ENCODE results near the gene RRP8.

Gene RRP8

GRCh38 chr11:6615882-6616585 is 12.6 kb upstream of the RRP8 start:
- Histone ChIP-seq H3K4me3 (ENCODE audit: low read depth, low read length) (no peak overlapping the region), H3K4me1 (ENCODE audit: control insufficient read depth, insufficient read depth, low read length, unreplicated experiment) (peaks cover 40% of the 10 kb centered on the region), H3K36me3 (ENCODE audit: insufficient read depth, low read length) (peaks cover 20% of the 10 kb centered on the region; the same call in 1 of the 2 replicates), H2AFZ (ENCODE audit: low read length, unreplicated experiment) (no peak overlapping the region), H3K27me3 (ENCODE audit: insufficient read depth, low read length) (no peaks in the 10 kb centered on the region), H3K27ac (ENCODE audit: low read depth, low read length) (peak overlapping the region; percentile 28; the same call in 1 of the 2 replicates), H3K79me2 (ENCODE audit: control insufficient read depth, insufficient read depth, low read length, unreplicated experiment) (peaks cover 33% of the 10 kb centered on the region)

DNA sequence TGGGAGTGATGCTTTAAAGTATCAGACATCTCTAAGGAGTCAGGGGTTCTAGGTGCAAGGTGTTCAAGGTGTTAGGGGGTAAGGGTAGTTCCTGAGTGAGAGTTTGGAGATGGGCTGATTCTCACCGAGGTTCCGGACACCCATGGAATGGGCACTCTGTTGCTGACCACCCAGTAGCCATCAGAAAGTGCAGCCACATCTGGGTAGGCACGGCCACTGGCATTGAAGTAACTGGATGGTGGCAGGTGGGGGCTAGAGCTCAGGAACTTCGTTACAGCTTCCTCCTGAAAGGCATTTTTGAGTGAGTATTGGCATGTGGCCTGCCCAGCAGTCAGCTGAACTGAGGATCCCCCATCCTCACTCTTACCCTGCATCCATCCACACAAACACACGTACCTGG is 11.6 kb upstream of the RRP8 start:
- no peak overlapping the region for H2AFZ ChIP-seq (ENCODE audit: low read length, unreplicated experiment)
- H3K36me3 ChIP-seq (ENCODE audit: insufficient read depth, low read length): peaks cover 24% of the 10 kb centered on the region; the same call in 1 of the 2 replicates
- H3K4me3 ChIP-seq (ENCODE audit: low read depth, low read length): no peak overlapping the region
- no peaks in the 10 kb centered on the region for H3K27me3 ChIP-seq (ENCODE audit: insufficient read depth, low read length)
- no peak overlapping the region for H3K27ac ChIP-seq (ENCODE audit: low read depth, low read length)
- peaks cover 41% of the 10 kb centered on the region for H3K79me2 ChIP-seq (ENCODE audit: control insufficient read depth, insufficient read depth, low read length, unreplicated experiment)
- H3K4me1 ChIP-seq (ENCODE audit: control insufficient read depth, insufficient read depth, low read length, unreplicated experiment): peaks cover 46% of the 10 kb centered on the region

GRCh38 chr11:6614446-6614845 is 11.0 kb upstream of the RRP8 start:
- Histone ChIP-seq H3K36me3 (ENCODE audit: insufficient read depth, low read length) (peaks cover 30% of the 10 kb centered on the region; the same call in 1 of the 2 replicates), H3K27me3 (ENCODE audit: insufficient read depth, low read length) (no peaks in the 10 kb centered on the region)

DNA sequence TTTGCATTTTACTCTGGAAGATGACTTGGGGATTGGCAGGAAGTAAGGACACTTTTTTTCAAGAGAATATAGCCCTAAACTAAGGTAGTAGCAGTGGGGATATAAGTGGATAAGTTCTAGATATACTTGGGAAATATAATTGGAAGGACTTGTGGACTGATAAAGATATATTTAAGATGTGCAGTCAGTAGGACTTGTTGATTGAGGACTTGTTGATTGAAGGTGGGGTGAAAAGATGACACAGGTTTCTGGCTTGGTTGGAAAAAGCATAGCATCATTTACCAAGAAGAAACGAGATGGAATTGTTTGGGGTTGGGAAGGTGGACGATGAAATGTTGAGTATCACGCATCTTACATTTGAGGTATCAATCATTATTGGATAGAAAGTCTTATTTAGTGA is 10.1 kb upstream of the RRP8 start:
- peaks cover 46% of the 10 kb centered on the region for H3K79me2 ChIP-seq (ENCODE audit: control insufficient read depth, insufficient read depth, low read length, unreplicated experiment)
- no peak overlapping the region for H3K4me3 ChIP-seq (ENCODE audit: low read depth, low read length)
- peaks cover 52% of the 10 kb centered on the region for H3K4me1 ChIP-seq (ENCODE audit: control insufficient read depth, insufficient read depth, low read length, unreplicated experiment)

More at GRCh38 chr11:6614446-6614845, 11.0 kb upstream of the RRP8 start:
- H3K4me3 ChIP-seq (ENCODE audit: low read depth, low read length): no peak overlapping the region
- H2AFZ ChIP-seq (ENCODE audit: low read length, unreplicated experiment): no peak overlapping the region
- H3K79me2 ChIP-seq (ENCODE audit: control insufficient read depth, insufficient read depth, low read length, unreplicated experiment): peaks cover 44% of the 10 kb centered on the region
- peaks cover 43% of the 10 kb centered on the region for H3K4me1 ChIP-seq (ENCODE audit: control insufficient read depth, insufficient read depth, low read length, unreplicated experiment)
- no peak overlapping the region for H3K27ac ChIP-seq (ENCODE audit: low read depth, low read length)

DNA sequence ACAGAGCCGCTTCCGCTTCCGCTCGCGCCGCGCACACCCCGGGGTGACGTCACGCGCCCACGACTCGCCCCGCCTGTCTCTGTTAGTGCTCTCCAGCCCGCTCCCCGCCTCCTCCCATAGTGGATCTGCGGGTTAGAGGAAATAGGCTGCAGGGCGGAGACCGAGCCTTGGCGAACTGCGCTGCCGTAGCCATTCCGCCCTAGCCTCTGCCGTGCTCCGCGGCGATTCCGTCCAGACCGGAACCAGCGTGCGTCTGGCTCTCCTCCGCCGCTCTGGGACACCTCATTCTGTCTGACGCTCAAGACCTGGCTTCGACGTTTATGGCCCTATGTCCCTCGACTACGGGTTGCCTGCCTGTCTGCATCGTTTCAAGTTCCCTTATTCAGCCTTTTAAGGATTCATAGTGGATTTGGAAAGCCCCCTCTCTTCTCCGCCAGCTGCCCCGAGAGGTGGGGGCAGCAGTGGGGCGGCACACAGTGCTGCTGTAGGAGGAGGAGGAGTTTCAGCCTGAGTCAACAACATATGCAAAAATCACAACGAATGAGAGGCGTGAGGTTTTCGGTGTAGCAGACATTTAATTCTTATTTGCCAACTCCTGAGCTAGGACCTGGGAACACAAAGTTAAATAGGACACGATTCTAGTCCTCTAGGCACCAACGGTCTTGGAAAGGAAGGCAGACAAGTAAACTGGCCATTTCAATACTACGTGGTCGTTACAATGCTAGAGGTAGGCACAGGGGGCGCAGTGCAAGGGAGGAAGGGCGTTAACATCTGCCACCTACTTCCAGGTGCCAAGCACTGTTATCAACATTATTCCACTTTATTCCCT is 9.0 kb upstream of the RRP8 start, which contains the start of gene TAF10:
TAF10 (minus strand) TSS at position 4 of the 829 bp plus-strand sequence. CDS start 27 bp downstream, outside the sequence.
- Histone ChIP-seq H2AFZ (ENCODE audit: low read length, unreplicated experiment) (peak within 1 kb of the TSS; percentile 72), H3K79me2 (ENCODE audit: control insufficient read depth, insufficient read depth, low read length, unreplicated experiment) (peaks cover 48% of the 10 kb centered on the region), H3K4me1 (ENCODE audit: control insufficient read depth, insufficient read depth, low read length, unreplicated experiment) (peaks cover 54% of the 10 kb centered on the region), H3K27ac (ENCODE audit: low read depth, low read length) (peak within 1 kb of the TSS; percentile 90), H3K27me3 (ENCODE audit: insufficient read depth, low read length) (no peaks in the 10 kb centered on the region), H3K36me3 (ENCODE audit: insufficient read depth, low read length) (peaks cover 42% of the 10 kb centered on the region; the same call in 1 of the 2 replicates), H3K4me3 (ENCODE audit: low read depth, low read length) (peak within 1 kb of the TSS; percentile 82)

More for the DNA sequence above, 10.1 kb upstream of the RRP8 start:
- Histone ChIP-seq H3K27me3 (ENCODE audit: insufficient read depth, low read length) (no peaks in the 10 kb centered on the region), H2AFZ (ENCODE audit: low read length, unreplicated experiment) (no peak overlapping the region), H3K36me3 (ENCODE audit: insufficient read depth, low read length) (peaks cover 35% of the 10 kb centered on the region; the same call in 1 of the 2 replicates), H3K27ac (ENCODE audit: low read depth, low read length) (peak overlapping the region; percentile 90)

DNA sequence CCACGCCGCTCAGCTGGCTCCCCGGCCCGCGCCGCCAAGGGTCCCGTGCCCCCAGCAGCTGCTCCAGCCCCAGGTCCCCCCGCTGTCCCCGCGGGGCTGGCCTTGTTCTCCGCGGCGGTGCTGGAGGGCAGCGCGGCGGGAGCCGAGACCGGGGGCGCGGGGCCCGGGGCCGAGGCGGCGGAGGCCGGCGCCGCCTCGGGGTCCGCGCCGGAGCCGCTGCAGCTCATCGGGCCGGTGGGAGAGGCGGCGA is 8.5 kb upstream of the RRP8 start:
- no peak overlapping the region for H2AFZ ChIP-seq (ENCODE audit: low read length, unreplicated experiment)
- H3K36me3 ChIP-seq (ENCODE audit: insufficient read depth, low read length): peaks cover 45% of the 10 kb centered on the region; the same call in 1 of the 2 replicates
- H3K27ac ChIP-seq (ENCODE audit: low read depth, low read length): peak overlapping the region; percentile 90
- H3K79me2 ChIP-seq (ENCODE audit: control insufficient read depth, insufficient read depth, low read length, unreplicated experiment): peaks cover 48% of the 10 kb centered on the region
- H3K27me3 ChIP-seq (ENCODE audit: insufficient read depth, low read length): no peaks in the 10 kb centered on the region
- peaks cover 52% of the 10 kb centered on the region for H3K4me1 ChIP-seq (ENCODE audit: control insufficient read depth, insufficient read depth, low read length, unreplicated experiment)
- H3K4me3 ChIP-seq (ENCODE audit: low read depth, low read length): peak overlapping the region; percentile 82

DNA sequence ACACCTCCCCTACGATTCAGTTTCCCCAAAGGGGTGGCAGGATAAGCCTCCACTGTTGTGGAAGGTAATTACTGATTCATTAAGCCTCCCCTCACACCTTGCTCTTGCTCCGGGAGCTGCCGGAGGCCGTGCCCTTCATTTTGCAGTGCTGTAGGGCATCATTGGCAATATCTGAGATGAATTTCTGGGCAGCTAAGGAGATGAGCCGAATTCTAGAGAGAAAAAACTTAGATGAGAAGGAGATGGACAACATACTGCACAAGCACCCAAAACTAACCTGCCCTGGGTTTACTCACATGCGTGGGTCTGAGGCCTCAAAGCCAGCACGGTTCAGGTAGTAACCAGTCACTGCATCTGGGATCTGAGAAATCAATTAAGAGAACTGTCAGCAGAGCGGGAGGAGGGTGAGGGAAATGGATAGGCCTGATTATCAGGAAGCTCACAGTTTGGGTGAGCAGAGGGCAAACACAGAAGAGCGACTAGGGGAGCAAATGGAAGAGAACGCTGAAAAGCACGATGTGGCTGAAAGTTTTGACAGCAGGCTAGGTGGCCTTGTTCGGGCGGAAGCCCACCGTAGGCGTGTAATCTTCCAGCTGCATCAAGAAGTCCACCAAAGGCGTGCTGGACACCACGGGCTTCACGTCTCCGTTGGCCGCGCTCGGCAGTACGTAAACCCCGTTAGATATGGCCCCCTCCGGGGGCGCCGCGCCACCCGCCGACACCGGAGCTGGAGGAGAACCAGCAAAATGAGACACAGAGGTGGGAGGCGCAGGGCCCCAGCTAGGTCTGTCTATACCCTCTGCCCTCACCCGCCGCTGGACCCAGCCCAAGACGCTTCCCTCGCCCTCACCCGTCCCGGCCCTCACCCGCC is 7.9 kb upstream of the RRP8 start:
- Histone ChIP-seq H3K27ac (ENCODE audit: low read depth, low read length) (peak overlapping the region; percentile 90), H3K27me3 (ENCODE audit: insufficient read depth, low read length) (no peaks in the 10 kb centered on the region), H3K4me1 (ENCODE audit: control insufficient read depth, insufficient read depth, low read length, unreplicated experiment) (peaks cover 52% of the 10 kb centered on the region), H3K79me2 (ENCODE audit: control insufficient read depth, insufficient read depth, low read length, unreplicated experiment) (peaks cover 49% of the 10 kb centered on the region), H3K4me3 (ENCODE audit: low read depth, low read length) (peak overlapping the region; percentile 82), H2AFZ (ENCODE audit: low read length, unreplicated experiment) (no peak overlapping the region), H3K36me3 (ENCODE audit: insufficient read depth, low read length) (peaks cover 45% of the 10 kb centered on the region; the same call in 1 of the 2 replicates)

DNA sequence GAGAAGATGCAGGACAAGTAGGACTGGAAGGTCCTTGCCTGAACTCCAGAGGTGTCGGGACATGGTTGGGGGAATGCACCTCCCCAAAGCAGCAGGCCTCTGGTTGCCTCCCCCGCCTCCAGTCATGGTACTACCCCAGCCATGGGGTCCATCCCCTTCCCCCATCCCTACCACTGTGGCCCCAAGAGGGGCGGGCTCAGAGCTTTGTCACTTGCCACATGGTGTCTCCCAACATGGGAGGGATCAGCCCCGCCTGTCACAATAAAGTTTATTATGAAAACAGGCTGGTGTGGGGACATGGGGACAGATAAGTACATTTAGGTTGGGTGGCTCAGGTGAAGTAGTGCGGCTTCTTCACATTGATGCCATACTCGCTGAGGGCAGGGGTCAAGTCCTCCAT is 7.2 kb upstream of the RRP8 start:
- H3K4me3 ChIP-seq (ENCODE audit: low read depth, low read length): peak overlapping the region; percentile 82
- no peaks in the 10 kb centered on the region for H3K27me3 ChIP-seq (ENCODE audit: insufficient read depth, low read length)
- no peak overlapping the region for H3K27ac ChIP-seq (ENCODE audit: low read depth, low read length)
- H3K4me1 ChIP-seq (ENCODE audit: control insufficient read depth, insufficient read depth, low read length, unreplicated experiment): peaks cover 55% of the 10 kb centered on the region
- H3K36me3 ChIP-seq (ENCODE audit: insufficient read depth, low read length): peaks cover 40% of the 10 kb centered on the region; the same call in 1 of the 2 replicates
- no peak overlapping the region for H2AFZ ChIP-seq (ENCODE audit: low read length, unreplicated experiment)
- H3K79me2 ChIP-seq (ENCODE audit: control insufficient read depth, insufficient read depth, low read length, unreplicated experiment): peaks cover 56% of the 10 kb centered on the region

- Histone ChIP-seq H3K79me2 (ENCODE audit: control insufficient read depth, insufficient read depth, low read length, unreplicated experiment) (peaks cover 67% of the 10 kb centered on the region), H3K27me3 (ENCODE audit: insufficient read depth, low read length) (no peaks in the 10 kb centered on the region), H3K4me3 (ENCODE audit: low read depth, low read length) (no peak overlapping the region; the same call in 1 of the 2 replicates), H3K27ac (ENCODE audit: low read depth, low read length) (no peak overlapping the region), H2AFZ (ENCODE audit: low read length, unreplicated experiment) (no peak overlapping the region), H3K4me1 (ENCODE audit: control insufficient read depth, insufficient read depth, low read length, unreplicated experiment) (peaks cover 57% of the 10 kb centered on the region), H3K36me3 (ENCODE audit: insufficient read depth, low read length) (peaks cover 34% of the 10 kb centered on the region; the same call in 1 of the 2 replicates)
These were observed 6.1 kb upstream of the RRP8 start for GRCh38 chr11:6609502-6610015.

Data from ACC112 (cell line).